Stimulated activated CD4-positive, alpha-beta T cell treated with anti-CD3 and anti-CD28 coated beads, Interleukin-12 subunit alpha, Interleukin-12 subunit beta, amount 100 ng/mL, for 48 hours (primary cell): Measurements from ENCODE around the gene CPLANE2.
"Not testable (repeated sequence)": the region's sequence is repeated elsewhere in the genome, so short reads cannot be mapped to it uniquely, and the experiment has no call there.

ENCODE experiments used
- DNase-seq, 3 donors: peaks; one replicate each; pipeline ENCODE4 v3.0.0-alpha.2; 2020; ENCODE audit warnings: low read depth in 2 of 3, low spot score in 1 of 3

The CPLANE2 gene

DNA sequence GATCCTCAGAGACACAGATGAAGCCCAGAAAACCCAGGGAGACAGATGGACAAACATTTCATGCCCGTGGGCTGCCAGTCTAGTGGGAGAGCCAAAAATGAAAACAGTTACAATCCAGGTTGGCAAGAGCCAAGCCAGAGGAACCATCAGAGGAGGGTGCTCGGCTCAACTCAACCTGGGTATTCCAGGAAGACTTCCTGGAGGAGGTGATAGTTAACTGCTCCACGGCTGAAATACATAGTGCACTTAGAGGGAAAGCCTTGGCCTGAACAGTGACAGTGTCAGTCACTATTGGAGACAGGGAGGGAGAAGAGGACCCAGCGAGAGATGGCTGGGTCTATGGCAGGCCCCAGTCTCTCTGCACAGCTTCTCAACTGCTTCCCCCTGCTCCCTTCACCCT, 26.4 kb downstream of the CPLANE2 start:
- no peak for DNase-seq

DNA sequence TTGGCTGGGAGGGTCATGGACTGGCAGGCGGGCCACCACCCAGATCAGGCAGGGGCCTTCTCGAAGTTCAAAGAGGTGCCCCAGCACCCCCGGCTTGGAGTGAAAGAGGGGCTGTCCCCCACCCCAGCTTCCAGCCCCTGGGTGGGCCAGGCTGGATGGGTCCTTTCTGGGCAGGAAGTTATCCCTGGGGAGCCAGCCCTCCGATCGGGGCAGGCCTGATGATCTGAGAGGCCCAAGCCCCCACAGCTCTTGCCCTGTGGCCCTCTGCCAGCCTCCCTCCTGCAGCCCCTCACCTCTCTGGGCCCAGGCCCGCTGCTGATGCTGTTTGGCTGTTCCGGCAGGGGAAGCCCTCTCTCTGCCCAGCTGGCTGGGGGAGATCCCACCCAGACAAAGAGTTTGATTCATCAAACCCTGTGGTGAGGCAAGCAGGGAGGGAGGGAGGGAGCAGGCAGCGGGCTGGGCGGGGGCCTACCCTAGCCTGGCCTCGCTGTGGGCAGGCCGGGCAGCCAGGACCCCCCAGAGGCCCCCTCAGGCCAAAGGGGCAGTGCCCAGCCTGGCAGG, 27.1 kb downstream of the CPLANE2 start:
- DNase-seq, result no peak

DNA sequence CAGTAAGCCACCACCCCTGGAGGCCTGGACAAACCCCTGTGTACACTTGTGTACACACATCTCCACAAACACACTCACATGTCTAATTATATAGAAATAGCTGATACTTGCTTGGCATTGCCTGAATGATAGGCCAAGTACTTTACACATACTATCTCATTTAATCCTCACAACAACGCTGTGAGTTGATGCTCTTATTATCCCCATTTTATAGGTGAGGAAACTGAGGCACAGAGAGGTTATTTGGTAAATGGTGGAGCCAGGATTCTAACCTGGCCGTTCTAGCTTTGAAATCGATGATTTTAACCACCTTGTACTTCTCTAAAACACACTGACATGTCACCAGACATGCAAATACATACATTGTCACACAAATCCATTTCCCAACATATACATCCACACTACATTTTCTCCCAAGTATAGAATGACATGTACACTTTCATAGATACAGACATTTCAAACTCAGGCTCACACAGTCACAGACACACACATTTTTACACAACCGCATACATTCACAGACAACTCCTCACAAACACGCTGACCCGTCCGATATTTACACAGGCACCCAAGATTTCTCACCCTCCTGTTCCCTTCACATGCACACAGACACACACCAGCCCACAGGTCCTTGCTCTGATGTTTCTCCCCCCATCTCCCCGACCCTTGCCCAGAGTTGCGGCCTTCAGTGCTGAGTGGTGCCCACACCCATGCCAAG, 27.7 kb downstream of the CPLANE2 start:
- no peak for DNase-seq

DNA sequence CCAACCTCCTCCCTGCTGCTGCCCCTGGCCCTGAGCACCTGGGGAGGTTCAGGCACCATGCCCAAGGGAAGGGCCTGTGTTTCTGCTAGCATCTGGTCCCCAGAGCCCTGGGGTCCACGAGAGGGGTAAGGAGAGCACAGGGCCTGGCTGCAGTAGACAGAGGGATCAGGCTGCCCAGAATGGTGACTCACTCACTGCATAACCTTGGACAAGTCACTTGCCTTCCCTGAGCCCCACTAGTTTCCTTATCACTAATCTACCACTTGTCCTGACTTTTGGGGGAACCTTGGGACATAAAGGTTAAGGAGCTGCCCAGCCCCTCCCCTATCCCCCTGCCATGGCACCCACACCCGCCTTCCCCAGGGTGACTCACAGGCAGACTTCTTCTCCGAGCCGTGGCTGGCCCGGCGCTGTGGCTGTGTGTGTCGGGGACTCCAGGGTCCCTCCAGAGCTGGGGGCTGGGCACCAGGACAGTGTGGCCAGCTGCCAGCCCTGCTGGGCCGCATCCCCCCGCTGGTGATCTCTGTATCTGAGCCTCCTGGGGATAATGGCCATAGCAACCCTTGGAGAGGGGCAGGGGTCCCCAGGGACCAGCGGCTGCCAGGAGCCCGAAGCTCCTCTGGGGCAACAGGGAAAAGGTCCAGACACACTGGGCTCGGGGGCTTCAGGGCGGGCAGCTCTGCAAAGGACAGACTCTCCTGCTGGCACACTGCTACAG, 28.6 kb downstream of the CPLANE2 start:
- DNase-seq, result no peak

DNA sequence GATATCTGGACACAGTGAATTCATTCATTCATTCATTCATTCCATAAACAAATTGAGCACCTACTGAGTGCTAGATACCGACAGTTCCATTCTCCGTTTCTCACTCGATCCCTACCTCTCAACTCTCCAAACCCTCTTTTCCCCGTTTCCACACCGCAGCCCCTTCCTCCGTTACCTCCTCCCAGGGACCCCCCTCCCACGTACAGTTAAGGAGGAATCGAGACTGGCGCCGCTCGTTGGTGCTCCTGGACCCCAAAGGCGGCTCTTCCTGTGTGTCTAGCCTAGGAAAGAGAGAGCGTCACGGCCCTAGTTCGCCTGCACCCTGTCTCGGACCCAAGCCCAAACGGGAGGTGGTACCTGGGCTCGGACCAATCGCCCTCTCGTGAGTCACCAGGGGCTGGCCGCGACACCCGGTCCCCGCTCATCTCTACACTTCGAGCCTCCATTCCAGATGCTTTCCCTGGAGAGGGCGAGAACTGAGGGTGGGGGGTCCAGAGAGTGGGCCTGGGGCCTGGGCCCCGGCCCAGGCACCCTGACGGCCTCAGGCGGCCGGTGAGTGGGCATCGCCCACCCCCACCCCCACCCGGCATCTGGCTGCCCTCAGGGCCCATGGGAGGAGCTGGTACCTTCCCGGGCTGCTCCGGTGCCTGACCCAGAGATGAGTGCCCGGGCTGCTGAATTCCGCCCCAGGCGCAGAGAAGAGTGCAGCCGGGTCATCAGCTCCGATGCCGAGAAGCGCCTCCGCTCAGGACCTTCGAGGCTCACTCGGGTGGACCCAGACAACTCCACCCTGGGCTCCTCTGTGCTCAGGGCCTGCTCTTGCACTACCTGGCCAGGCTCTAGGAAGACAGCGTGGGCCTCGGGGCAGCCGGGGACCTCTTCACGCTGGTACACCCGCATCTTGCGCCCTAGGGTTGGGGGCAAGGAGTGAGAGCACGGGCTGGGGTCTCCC, 29.4 kb downstream of the CPLANE2 start:
- no peak for DNase-seq

DNA sequence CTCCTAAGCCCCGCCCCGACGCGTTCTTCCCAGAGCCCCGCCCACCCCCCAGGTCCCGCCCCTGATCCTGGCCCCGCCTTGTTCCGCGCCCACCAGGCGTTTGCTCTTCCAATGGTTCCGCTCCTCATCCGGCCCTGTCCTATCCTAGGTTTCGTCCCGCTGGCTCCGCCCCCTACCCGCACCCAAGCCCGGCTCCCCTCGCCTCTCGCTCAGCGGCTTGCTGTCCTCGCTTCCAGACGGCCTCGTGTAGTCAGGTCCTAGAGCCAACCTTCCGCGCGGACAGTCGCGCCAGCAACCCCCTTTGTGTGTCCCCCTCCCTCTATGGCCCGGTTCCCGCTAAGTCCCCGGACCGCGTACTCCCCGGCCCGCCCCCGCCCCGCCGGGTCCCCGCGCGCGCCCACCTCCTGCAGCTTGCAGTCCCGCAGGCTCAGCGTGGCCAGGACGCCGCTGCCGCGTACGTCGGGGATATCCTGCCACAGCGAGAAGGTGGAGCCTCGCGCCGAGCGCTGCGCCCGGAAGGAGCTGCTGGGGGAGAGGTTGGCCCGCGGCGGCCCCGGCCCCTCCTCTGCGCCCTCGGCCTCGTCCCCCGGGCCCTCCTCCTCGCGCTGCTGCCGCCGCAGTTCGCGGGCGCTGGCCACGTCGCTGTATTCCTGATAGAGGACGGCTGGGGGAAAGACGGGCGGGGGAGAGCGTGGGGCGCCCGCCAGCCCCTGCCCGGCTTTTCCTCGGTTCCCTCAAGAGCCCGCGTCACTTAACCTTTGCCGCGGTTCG, 30.3 kb downstream of the CPLANE2 start:
- peak; percentile 87 to 94 (median 94) for DNase-seq

DNA sequence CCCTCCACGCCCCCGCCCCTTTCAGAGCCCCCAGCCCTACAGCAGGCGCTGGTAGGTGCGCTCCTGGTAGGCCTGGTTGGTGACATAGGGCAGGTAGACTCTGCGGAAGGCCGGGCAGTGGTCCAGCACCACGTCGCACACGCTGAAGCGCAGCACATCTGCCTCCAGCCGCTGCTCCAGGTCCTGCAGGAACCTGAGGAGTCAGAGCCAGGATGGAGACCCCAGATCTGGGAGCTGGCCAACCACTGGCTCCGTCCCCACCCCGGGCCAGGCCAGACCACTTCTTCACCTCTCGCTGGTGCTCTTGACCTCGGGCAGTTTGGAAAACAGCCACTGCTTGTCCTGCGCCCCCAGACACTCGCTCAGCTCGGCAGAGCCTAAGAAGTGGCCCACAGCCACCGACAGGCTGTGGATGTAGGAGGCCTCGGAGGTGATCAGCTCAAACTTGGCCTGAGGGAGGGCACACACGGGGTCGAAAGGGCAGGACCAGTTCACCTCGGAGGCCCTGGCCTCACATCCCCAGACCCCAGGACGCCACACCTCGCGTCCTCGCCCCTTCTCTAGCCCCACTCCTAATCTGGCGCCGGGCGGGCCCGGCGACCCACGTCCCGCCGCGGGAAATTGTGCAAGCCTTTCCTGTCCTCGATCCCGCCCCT, 31.0 kb downstream of the CPLANE2 start:
- no peak for DNase-seq

DNA sequence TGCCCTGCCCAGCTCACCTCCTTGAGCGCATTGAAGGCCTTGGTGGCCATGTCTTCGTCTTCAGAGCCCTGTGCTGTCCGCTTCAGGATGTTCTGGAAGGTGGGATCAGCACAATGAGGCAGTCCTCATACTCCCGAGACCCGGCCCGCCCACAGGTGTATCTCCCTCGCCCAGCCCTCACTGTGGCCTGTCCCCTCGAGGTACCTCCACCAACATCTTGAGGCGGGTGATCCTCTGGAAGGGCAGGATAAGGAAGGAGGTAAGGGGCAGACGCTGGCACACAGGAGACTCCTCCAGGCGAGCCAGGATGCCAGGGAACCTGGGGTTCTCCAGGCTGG, 31.7 kb downstream of the CPLANE2 start:
- no peak for DNase-seq

DNA sequence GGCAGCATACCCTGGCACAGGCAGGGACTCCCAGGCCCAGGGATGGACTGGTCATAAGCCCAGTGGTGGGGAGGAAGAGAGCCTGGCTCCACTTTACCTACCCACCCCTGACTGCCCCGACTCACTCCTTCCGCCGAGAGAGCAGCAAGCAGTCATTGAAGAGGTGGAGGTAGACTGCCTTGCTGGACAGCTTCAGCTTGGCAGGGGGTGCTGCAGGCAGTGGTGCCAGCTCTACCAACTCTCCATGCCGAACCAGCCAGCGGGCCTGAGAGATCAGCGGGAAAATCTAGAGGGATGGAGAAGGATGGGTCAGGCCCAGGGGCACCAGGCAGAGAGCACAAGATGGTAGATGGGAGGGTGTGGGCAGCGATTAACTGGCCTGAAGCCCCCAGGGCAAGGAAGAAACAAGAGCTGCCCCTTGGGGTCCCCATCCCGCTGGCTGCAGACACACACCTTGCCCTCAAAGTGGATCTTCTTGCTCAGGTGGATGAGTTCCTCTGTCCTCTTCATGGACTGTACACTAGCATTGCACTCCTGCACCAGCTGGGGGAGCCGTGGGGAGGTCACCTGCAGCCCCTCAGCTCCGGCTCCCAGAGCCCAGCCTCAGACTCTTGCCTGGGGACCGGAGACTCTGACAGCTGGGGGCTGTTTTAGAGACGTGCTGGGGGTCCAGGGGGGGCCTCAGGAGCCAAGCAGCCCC, 32.2 kb downstream of the CPLANE2 start:
- no peak for DNase-seq

DNA sequence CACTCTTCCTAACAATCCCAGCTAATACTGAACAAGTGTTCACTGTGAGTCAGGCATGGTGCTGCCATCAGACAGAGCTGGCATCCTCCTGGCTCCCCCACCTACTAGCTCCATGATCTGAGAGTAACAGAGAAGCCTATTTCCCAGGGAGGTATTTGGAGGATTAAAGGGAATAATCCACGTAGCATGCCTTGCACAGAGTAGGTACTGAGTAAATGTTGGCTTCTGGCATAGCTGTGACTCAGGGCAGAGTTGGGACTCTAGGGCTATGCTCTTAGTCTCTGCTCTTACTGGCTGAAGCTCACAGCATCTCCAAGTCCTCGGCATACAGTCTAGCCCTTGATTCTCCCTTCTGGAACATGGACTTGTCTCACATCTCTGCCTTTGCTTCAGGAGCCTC, 32.8 kb downstream of the CPLANE2 start:
- DNase-seq, result no peak

DNA sequence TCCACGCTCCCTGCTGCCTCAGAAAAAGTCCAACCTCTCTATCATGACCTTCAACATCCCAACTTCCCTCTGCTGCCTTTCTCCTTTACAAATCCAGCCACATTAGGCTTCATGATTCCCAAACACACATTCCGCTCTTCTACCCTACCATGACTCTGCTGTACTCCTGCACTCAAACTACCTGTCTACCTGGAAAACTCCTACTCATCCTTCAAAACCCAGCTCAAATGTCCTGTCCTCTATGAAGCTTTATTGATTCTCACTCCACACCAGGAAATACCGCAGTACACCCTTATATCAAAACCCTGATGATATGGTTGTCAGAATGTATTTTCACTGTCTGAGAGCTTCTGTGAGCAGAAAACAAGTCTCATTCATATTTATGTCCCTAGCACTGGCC, 33.4 kb downstream of the CPLANE2 start:
- DNase-seq, result no peak

DNA sequence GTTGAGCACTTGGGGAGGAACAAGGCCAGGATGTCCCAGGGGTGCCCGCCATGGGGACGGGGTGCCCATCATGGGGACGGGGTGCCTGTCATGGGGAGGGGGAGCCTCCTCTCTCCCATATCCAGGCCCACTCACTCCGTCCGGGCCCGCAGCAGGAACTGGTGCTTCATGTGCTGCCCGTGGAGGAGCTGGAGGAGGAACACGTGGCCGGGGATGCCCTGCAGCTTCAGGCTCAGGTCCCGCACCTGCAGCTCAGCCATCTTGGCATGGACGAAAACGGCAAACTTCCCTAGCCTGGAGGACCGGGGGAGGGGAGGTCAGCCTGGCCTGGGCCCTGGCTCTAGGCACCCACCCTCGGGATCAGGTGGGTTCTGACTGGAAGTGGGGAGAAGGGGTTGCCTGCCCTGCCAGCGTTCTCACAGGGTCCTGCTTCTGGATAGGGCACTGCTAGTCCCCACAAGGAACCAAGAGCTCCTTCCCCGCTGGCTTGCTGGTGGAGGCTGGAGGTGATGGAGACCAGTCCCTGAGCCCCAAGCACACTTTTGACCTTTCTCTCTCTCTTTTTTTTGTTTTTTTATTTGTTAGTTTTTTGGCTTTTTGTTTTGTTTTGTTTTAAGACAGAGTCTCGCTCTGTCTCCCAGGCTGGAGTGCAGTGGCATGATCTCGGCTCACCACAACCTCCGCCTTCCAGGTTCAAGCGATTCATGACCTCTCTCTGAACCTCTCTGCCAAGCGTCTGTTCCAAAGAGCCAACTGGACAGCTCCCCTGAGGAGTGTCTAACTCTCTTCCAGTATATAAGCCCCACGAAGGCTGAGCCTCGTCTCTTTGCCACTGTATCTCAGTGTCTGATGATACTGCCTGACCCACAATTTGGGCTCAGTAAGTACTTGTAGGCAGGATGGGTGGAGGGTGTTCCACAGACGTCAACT, 34.4 kb downstream of the CPLANE2 start:
- DNase-seq, result no peak

DNA sequence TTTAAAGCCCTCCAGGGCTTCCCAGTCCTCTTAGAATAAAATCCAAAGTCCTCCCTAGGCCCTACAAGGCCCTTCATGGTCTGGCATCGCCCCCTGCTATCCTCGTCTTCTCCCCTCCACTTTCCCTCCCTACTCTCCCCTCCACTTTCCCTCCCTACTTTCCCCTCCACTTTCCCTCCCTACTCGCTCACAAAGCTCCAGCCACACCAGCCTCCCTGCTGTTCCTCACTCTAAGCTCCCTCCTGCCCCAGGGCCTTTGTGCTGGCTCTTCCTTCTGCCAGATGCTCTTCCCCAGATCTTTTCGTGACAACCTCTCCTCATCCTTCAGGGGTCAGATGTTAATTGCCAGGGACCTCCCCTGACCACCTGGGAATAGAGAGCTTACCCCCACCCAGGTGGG, 37.3 kb downstream of the CPLANE2 start:
- DNase-seq, result no peak

DNA sequence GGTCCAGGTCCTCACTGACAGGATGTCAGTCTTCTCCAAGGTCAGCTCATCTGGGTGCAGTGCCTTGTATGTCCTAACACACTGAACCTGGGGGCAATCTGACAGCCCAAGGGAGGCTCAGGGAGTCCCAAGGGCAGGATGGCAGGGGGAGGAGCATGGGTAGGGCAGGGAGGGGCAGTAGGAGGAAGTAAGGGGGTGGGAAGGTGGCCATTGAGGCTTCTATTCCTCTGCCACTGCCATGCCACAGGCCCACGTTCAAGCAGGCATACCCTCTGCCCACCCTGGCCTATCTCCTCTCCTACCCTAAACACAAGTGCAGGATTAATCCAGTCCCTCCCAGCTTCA, 37.9 kb downstream of the CPLANE2 start:
- DNase-seq, result no peak

DNA sequence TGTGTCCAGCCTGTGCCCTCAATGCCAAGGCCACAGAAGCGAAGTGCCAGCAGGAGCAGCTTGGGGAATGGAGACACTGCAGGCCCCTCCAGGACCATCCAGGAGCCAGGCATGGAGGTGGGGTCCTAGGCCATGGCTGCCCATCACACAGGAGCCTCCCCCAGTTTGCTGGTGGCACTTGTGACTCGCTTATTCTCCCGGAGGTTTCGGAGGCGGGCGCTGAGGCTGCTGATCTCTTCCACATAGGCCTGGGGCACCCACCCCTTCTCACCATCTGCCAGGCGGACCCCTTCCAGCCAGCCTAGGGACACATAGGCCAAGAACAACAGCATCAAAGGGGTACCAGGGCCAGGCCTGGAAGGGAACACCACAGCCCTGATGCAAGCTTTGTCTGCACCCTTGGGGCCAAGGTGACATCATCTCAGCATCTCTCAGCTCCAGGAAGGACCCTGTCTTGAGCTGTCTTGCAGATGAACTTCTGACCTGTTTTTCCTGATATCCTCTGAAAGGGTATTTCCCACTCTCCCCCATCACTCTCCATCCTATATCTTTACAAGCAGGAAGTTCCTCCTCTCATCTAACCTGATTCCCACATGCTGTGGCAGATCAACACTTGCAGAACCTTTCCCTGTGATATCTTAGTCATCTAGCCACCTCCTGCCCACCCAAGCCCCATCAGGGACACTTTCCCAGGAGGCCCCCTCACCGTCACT, 38.4 kb downstream of the CPLANE2 start:
- DNase-seq, result no peak

DNA sequence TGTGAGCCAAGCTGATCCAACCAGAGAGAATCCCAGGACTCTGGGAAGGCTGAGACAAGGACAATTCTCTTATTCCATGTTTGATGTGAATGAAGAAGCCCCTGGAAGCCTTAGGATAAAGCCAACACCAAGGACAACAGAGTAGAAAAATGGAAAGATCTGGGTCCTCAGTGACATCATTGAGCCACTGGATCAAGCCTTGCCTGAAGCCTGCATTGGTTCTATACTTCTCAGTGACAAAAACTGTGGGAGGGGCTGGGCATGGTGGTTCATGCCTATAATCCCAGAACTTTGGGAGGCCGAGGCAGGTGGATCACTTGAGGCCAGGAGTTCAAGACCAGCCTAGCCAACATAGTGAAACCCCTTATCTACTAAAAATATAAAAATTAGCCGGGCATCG, 40.1 kb downstream of the CPLANE2 start:
- no peak for DNase-seq

DNA sequence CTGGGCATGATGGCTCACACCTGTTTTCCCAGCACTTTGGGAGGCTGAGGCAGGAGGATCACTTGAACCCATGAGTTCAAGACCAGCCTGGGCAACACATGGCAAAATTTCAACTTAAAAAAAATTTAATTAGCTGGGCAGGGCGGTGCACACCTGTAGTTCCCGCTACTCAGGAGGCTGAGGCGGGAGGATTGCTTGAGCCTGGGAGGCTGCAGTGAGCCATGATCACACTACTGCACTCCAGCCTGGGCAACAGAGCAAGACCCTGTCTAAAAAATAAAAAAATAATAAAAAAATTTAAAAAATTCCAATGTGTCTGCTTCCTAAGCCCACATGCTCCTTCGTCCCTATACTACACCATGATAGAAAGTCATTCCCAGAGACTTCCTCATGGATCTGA, 40.8 kb downstream of the CPLANE2 start:
- not testable (repeated sequence) for DNase-seq

DNA sequence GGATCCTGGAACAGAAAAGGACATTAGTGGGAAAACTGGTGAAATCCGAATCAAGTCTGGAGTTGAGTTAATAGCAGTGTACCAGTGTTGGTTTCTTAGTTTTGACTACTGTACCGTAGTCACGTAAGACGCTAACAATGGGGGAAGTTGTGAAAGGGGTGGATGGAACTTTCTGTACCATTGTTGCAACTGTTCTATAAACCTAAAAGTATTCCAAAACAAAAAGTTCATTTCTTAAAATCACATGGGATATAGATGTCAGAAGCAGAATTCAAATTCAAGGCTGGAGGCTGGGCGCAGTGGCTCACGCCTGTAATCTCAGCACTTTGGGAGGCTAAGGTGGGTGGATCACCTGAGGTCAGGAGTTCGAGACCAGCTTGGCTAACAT, 41.5 kb downstream of the CPLANE2 start:
- DNase-seq, result no peak
